Measurements from ENCODE around the gene SIGLEC6.

DNA sequence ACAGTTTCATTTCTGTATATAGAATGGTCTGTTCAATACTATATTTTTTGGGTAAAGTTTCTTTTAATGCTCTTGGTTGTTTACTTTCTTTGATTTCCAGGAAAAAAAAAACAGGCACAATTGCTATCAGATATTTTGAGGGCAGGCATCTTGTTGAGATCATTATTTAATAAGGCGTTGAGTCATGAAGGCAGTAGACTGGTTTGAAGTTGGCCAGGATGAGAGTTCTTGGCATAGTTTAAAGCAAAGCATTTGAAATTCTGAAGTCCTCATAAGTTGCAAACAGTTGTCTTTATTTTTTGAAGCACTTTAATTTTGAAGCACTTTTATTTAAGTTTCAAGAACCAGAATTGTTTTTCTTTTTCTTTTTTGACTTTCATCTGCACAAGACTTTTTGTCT is 37.0 kb upstream of the SIGLEC6 start:
- TF ChIP-seq EZH2 (IDR thresholded peaks at IDR 0.05) (no peak), POLR2AphosphoS5 (IDR thresholded peaks at IDR 0.05; ENCODE audit: borderline replicate concordance, low read depth, low read length) (no peak), FOXP2 (optimal IDR thresholded peaks at IDR 0.05; ENCODE audit: control extremely low read depth, extremely low read length, insufficient read depth) (no peak)

Data from SK-N-MC (cell line).